NCI-H2196 (cell line): Measurements from ENCODE around the gene TMEM235.

Experiments used
- DNase-seq: peaks from one replicate; lab custom pipeline; 2025; ENCODE audit not compliant: unreplicated experiment; lab: John Stamatoyannopoulos, UW

Gene TMEM235

DNA sequence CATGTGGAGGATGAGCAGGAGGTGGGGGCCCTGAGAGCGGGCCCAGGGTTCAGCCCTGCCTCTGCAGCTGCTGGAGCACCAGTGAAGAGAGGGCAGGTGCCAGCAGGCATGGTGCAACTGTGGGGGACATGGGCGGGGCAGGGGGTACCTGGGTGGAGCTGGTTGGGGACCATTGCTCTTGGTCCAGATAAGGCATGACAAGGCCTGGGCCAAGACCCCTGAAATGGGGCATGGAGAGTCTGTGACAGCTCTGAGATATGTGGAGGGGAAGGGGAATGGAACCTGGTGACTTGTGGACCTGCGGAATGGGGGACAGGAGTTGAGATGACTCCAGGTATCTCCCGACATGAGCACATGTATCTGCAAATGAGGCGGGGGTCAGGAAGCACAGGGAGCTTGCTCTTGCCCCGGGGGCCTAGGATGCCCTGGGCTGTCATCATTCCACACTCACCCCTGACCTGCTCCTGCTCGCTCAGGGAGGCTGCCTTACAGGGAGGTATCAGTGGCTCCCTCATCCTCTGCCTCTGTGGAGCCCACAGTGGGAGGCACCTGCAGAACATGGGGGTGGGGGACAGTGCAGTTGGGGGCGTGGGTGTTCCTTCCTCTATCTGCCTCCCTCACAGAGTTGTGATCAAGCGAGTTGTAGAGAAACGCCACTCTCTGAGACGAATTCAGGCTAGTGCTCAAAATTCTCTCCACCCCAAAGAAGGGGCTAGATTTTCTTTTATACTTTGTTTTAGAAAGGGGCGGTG, 40.2 kb downstream of the TMEM235 start:
- DNase-seq: no peak

GRCh38 chr17:78272181-78272913, 40.9 kb downstream of the TMEM235 start:
- peak; percentile 59 for DNase-seq

- no peak for DNase-seq
Observed at GRCh38 chr17:78272914-78273258, 41.5 kb downstream of the TMEM235 start.

DNA sequence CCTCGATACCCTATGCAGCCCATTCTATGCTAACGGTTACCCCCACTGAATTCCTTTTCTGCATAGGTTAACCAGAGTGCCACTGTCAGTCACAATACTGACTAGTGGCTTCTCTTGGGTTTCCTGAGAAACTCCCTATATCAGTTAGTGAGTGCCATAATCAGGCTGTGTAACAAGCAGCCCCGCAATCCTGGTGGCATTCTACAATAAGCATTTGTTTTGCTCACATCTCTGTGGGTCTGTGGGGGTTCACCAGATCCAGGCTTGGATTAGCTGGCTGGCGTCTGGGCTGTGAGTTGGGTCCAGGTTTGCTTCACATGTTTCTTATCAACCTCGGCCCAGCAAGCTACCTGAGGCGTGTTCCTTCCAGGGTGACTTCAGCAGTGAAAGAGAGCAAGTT, 42.4 kb downstream of the TMEM235 start:
- no peak for DNase-seq

- DNase-seq: no peak
Observed at GRCh38 chr17:78275355-78275754, 43.9 kb downstream of the TMEM235 start.

DNA sequence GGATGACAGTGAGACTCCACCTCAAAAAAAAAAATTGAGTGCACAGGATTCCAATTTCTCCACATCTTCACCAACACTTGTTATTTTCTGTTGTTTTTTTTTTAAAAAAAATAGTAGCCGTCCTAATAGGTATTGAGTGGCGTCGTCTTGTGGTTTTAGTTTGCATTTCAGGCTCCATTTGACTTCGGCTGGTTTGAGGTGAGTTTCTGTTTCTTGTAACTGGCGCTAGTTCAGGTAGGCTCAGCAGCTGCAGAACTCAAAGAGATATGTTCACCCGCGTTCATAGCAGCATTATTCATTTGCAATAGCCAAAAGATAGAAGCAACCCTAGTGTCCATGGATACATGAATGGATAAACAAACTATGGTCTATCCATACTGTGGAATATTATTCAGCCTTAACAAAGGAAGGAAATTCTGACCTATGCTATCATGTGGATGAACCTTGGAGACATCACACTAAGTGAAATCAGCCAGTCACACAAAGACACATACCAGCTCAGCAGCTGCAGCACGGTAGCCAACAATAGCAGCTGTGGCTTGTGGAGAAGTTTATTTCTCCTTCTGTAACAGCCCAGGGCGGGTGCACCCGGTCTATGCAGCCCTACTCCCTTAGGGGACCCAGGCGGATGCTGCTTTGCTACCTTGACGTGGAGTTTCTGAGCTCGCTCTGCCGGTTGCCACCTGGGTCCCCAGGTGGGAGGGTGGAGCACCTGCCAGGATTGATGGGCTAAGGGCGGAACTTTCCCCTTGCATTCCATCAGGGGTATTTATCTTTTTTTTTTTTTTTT, 44.9 kb downstream of the TMEM235 start:
- no peak for DNase-seq

DNA sequence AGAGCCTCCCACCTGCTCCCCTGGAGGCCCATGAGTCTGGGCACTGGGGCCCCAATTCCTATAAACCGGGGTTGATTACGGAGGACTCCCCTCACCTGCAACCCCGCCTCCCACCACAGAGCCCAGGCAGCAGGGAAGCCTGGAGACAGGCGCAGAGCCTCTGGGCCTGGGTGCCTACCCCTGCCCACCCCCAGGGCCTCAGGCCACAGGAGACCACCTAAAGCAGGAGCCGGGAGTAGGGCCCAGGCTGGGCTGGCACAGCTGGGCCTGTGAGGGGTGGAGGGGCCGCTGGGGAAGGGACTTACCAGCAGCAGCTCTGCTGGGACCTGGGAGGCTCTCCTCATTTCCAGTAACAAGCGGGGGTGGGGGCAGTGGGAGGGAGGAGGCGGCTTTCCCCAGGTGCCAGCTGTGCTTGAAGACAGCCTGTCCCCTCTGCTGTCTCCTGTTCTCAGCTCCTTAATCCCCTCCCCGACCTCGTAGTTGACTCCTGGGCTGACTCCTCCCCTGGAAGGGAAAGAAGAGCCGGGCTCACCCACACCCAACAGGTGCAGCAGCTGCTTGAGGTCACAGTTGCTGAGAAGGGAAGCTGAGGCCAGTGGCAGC, 46.8 kb downstream of the TMEM235 start:
- peak; percentile 90 for DNase-seq

GRCh38 chr17:78279360-78279990, 48.0 kb downstream of the TMEM235 start:
- no peak for DNase-seq

DNA sequence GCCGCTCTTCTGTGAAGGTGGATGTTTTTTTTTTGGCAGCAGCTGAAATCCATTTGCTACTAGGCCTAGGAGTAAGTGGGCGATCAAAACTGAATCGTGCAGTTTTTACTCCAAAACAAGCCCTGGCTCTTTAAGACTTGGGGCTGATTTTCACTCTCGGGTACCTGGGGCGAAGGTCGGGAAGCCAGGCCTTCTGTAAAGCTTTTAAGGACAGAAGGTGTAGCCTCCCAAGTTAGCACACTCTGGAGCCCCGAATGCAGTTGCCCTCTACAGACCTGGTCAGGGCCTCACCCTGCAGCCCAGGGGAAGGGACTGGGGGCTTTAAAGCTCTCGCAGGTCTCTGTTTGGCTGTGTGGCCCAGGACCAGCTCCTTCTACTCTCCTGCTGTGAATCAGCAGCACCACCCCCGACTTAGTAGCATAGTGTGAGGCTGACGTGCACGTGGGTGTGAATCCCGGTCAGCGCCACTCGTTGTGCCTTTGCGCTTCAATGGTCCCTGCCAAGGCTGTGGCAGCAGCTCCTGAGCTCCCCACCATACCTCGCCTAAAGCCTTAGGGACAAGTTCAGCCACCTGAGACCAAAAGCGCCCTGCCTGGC, 49.9 kb downstream of the TMEM235 start:
- no peak for DNase-seq

DNA sequence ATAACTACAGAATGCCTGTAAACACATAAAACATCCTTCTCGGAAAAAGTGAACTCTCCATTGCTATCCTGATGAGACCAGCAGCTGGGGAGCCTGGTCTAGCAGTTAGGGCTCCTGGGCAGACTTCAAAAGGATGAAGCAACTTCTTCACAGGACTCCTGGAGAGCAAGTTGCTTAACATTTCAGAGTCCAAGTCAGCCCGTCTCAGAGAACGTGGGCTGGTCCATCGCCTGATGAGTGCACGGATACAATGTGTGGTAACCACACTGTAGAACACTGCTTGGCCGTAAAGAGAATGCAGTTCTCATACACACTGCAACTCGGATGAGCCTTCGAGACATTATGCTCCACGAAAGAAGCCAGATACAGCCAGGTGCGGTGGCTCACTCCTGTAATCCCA, 52.7 kb downstream of the TMEM235 start:
- DNase-seq: no peak

DNA sequence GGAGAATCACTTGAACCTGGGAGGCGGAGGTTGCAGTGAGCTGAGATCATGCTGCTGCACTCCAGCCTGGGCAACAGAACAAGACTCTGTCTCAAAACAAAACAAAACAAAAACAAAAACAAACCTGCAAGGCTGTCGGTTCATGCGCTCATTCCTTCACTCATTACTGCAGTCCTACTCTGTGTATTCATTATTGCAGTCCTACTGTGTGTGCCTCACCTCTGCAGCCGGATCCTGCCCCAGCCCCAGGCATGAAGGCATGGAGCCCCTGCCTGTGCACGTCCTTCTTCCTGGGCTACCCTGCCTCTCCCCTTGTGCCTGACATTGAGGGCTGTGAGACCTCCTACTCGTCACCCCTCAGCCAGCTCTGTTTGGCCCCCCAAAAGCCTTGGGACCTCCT, 57.6 kb downstream of the TMEM235 start:
- no peak for DNase-seq

- peak; percentile 92 for DNase-seq
Observed at GRCh38 chr17:78289802-78290363, 58.5 kb downstream of the TMEM235 start.
